Nephron (organoid): ENCODE measurements around the gene XRN1.
"Not testable (repeated sequence)": the region's sequence is repeated elsewhere in the genome, so short reads cannot be mapped to it uniquely, and the experiment has no call there.

ENCODE experiments used
- H3K27ac Mint-ChIP-seq, 3 experiments: 2 replicates each; pipeline ENCODE4 v1.8.0; 2020; ENCODE audit warnings: mixed read lengths in 3 of 3, mild to moderate bottlenecking in 2 of 3, moderate library complexity in 1 of 3
- H3K27me3 Mint-ChIP-seq: 2 replicates; pipeline ENCODE4 v1.8.0; 2021; ENCODE audit warnings: low read depth, mild to moderate bottlenecking, moderate library complexity, mixed read lengths
- H3K36me3 Mint-ChIP-seq: 2 replicates; pipeline ENCODE4 v1.8.0; 2020; ENCODE audit warnings: low read depth, mixed read lengths
- H3K4me1 Mint-ChIP-seq: 2 replicates; pipeline ENCODE4 v1.8.0; 2020; ENCODE audit warnings: mixed read lengths
- H3K4me3 Mint-ChIP-seq, 3 experiments: 2 replicates each; pipeline ENCODE4 v1.8.0; 2020; ENCODE audit warnings: mild to moderate bottlenecking in 3 of 3, mixed read lengths in 3 of 3, moderate library complexity in 2 of 3
- H3K9me3 Mint-ChIP-seq: 2 replicates; pipeline ENCODE4 v1.8.0; 2020; ENCODE audit warnings: mixed read lengths
- TF ChIP-seq, protein P1 (sequence below), 3 experiments: fragments of 200-600 bp; sonication (generic); IDR thresholded peaks; one replicate each; pipeline ENCODE4 v1.5.0; 2021; ENCODE audit warnings: antibody characterized with exemption in 3 of 3; ENCODE audit not compliant: unreplicated experiment in 3 of 3

Gene XRN1

GRCh38 chr3:142438096-142438495 is 9.7 kb downstream of the XRN1 start:
- H3K4me3 Mint-ChIP-seq, H3K27ac Mint-ChIP-seq, H3K27me3 Mint-ChIP-seq, H3K4me1 Mint-ChIP-seq: not testable (repeated sequence)
- Mint-ChIP-seq H3K9me3 (peaks cover 12% of the 10 kb centered on the region), H3K36me3 (peaks cover 43% of the 10 kb centered on the region)

- no peaks in the 10 kb centered on the region for H3K4me1 Mint-ChIP-seq
- H3K4me3 Mint-ChIP-seq: no peak overlapping the region
- TF ChIP-seq, protein P1, sequence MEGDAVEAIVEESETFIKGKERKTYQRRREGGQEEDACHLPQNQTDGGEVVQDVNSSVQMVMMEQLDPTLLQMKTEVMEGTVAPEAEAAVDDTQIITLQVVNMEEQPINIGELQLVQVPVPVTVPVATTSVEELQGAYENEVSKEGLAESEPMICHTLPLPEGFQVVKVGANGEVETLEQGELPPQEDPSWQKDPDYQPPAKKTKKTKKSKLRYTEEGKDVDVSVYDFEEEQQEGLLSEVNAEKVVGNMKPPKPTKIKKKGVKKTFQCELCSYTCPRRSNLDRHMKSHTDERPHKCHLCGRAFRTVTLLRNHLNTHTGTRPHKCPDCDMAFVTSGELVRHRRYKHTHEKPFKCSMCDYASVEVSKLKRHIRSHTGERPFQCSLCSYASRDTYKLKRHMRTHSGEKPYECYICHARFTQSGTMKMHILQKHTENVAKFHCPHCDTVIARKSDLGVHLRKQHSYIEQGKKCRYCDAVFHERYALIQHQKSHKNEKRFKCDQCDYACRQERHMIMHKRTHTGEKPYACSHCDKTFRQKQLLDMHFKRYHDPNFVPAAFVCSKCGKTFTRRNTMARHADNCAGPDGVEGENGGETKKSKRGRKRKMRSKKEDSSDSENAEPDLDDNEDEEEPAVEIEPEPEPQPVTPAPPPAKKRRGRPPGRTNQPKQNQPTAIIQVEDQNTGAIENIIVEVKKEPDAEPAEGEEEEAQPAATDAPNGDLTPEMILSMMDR (IDR thresholded peaks at IDR 0.05; ENCODE audit: unreplicated experiment in 3 of 3): no peak
- H3K27me3 Mint-ChIP-seq: no peaks in the 10 kb centered on the region
- peaks cover 47% of the 10 kb centered on the region for H3K36me3 Mint-ChIP-seq
- peaks cover 10% of the 10 kb centered on the region for H3K9me3 Mint-ChIP-seq
- H3K27ac Mint-ChIP-seq: peak overlapping the region in 1 of 3 experiments; percentile 16
These were observed 10.8 kb downstream of the XRN1 start for GRCh38 chr3:142436951-142437585.

GRCh38 chr3:142434503-142434902 is 13.3 kb downstream of the XRN1 start:
- H3K27me3 Mint-ChIP-seq: no peaks in the 10 kb centered on the region
- no peak overlapping the region for H3K27ac Mint-ChIP-seq
- TF ChIP-seq, protein P1 (IDR thresholded peaks at IDR 0.05; ENCODE audit: unreplicated experiment in 3 of 3): no peak
- H3K4me1 Mint-ChIP-seq: no peaks in the 10 kb centered on the region
- peaks cover 10% of the 10 kb centered on the region for H3K9me3 Mint-ChIP-seq
- H3K36me3 Mint-ChIP-seq: peaks cover 55% of the 10 kb centered on the region
- no peak overlapping the region for H3K4me3 Mint-ChIP-seq

DNA sequence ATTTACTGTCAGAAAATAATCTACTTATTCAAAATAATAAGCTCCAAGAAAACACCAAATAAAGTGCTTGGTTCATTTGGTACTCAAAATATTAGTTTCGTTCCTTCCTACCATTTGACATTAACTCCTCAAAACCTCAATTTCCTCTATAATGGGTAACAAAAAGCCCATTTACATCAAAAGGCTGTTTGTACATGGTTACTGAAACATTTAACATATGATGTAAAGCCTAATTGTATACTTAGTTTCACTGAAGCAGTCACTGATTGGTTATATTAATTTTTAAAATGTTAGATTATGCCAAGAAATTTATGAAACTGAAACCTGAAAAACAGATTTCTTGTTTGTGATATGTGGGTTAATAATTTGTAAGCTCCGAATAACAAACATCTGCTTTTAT is 14.7 kb downstream of the XRN1 start:
- peaks cover 57% of the 10 kb centered on the region for H3K36me3 Mint-ChIP-seq
- H3K4me3 Mint-ChIP-seq: no peak overlapping the region
- TF ChIP-seq, protein P1 (IDR thresholded peaks at IDR 0.05; ENCODE audit: unreplicated experiment in 3 of 3): no peak
- H3K27ac Mint-ChIP-seq: no peak overlapping the region
- no peaks in the 10 kb centered on the region for H3K27me3 Mint-ChIP-seq
- H3K4me1 Mint-ChIP-seq: no peaks in the 10 kb centered on the region
- peaks cover 10% of the 10 kb centered on the region for H3K9me3 Mint-ChIP-seq

- H3K27me3 Mint-ChIP-seq: no peaks in the 10 kb centered on the region
- no peaks in the 10 kb centered on the region for H3K4me1 Mint-ChIP-seq
- H3K9me3 Mint-ChIP-seq: no peaks in the 10 kb centered on the region
- TF ChIP-seq, protein P1 (IDR thresholded peaks at IDR 0.05; ENCODE audit: unreplicated experiment in 3 of 3): no peak
- H3K27ac Mint-ChIP-seq: no peak overlapping the region
- peaks cover 42% of the 10 kb centered on the region for H3K36me3 Mint-ChIP-seq
- H3K4me3 Mint-ChIP-seq: no peak overlapping the region
These were observed 18.3 kb downstream of the XRN1 start for GRCh38 chr3:142429582-142429981.

GRCh38 chr3:142424754-142425153 is 23.1 kb downstream of the XRN1 start:
- Mint-ChIP-seq H3K27ac (no peak overlapping the region), H3K4me3 (no peak overlapping the region), H3K36me3 (peaks cover 38% of the 10 kb centered on the region), H3K27me3 (no peaks in the 10 kb centered on the region), H3K9me3 (no peaks in the 10 kb centered on the region), H3K4me1 (no peaks in the 10 kb centered on the region)
- TF ChIP-seq, protein P1 (IDR thresholded peaks at IDR 0.05; ENCODE audit: unreplicated experiment in 3 of 3): no peak
